NCI-H82 treated with DMSO at 0.1 percent for 48 hours (cell line): Measurements from ENCODE around the gene PXK.

Experiments used
- DNase-seq: peaks from one replicate; lab custom pipeline; 2025; ENCODE audit not compliant: unreplicated experiment; lab: John Stamatoyannopoulos, UW

Gene PXK

DNA sequence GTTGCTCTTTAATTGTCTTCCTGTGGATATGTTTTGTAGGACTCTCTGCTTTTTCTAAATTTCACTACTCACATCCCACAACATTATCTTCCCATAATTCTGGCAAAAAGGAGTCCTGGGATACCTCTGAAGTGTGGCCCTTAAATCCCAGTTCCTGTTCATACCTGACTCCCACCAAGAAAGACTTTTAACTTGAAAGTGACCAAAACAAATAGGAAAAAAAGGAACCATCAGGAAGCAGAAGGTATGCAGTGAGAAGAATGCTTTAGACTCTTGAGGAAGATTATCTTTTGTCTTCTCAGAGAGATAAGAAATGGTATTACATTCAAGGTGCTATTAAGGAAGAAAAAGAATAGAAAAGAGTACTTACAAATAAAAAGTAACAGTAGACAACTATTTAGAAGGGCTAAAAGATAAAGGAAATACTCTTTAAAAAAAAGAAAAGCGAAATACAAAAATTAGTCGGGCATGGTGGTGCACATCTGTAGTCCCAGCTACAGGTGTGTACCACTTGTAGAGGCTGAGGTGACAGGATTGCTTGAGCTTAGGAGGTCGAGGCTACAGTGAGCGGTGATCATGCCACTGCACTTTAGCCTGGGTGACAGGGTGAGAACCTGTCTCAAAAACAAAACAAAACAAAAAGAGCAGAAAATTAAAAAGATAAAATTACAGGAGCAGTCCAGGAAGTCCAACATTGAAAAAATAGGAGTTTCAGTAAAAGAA, 46.8 kb downstream of the PXK start:
- no peak for DNase-seq

DNA sequence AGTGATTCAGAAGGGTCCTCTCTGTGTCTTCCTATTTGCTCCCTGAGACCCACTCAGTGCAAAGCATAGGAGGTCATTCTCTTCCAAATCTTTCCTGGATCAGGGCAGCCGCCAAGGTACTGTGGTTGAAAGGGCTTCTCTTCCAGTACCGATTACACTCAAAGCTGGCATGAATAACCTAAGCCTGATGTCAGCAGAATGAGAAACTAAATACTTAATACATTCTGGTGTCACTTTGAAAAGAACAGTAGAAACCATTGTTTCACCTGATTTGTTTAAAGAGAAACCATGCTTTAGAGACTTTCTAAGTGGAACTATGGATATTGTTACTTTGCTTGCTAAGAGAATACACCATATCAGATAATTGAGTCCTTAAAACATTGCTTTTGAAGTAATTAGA, 50.8 kb downstream of the PXK start:
- no peak for DNase-seq

DNA sequence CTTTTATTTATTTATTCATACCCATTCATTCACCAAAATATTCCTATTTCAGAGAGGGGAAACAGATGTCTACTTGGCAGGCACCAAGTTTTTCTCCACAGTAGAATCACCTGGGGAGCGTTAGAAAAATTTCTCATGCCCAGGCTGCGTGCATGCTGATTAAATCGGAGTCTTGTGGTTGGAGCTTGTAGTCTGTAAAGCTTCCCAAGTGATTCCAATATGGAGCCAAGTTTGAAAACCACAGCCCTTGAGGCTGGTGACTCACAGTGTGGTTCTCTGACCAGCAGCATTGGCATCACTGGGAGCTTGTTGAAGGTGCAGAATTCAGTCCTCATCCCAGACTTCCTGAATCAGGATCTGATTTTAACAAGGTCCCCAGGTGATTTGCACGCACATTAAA, 51.2 kb downstream of the PXK start:
- DNase-seq = no peak

DNA sequence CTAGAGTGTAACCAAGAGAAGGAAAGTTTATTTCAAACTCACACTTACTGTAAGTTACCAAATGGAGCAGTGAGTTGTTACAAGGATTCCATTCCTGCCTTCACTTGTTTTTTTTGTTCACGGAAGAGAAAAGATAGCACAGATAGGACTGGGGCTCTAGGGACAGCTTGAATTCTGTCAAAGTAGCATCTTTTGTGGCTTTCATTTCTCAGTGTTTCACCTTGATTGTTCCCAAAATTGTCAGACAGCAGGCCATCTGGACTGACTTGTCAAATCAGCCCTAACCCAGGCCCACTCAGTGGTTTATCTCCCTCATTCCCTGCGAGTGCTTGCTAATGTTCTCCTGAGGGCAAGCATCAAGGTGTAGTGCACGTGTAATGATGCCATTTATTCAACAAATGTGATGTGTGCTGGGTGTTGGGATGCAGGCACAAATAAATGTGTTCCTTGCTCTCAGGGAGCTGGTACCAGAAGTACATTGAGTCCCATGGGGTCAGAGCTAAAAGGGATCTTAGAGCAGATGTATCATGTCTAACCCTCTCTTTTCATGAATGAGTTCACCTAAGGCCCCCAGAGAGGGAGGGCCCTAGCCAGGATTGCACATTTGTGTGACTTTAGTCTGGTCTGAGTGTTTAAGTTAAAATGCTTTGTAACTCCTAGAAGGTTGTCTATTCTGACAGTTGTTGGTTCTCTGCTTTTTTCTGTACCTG, 51.8 kb downstream of the PXK start:
- no peak for DNase-seq

DNA sequence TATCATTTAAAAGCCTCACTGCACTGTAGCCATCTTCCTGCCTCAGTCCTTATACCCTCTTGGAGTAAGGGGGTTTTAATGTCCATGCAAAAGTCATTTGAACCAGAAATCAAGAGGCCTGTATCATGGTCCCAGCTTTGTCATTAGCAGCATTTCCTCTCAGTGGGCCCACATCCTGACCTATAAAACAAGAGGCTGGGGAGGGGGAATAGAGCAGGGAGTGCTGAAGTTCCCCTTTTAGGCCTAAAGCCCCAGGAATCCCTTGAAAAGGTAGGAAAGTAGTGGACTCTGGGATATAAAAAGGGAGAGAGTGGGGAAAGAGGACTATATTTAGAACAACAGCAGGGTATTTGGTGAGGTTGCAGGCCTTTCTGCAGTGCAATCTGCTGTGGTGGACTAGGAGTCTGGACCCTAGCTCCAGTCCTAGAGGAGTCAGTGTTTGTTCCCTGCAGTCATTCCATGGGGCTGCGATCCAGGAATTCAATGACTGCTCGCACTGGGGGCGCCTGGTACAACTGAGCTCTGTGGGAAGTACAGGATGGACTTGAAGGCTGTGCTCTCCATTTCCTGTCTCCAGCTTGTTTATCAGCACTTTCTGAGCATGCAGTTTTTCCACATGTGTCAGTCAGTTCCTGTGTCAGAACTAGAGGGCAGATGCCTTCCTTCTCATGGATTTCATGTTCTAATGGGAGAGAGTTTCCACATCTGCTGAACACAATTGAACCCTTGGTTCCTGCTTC, 54.1 kb downstream of the PXK start:
- DNase-seq = no peak

DNA sequence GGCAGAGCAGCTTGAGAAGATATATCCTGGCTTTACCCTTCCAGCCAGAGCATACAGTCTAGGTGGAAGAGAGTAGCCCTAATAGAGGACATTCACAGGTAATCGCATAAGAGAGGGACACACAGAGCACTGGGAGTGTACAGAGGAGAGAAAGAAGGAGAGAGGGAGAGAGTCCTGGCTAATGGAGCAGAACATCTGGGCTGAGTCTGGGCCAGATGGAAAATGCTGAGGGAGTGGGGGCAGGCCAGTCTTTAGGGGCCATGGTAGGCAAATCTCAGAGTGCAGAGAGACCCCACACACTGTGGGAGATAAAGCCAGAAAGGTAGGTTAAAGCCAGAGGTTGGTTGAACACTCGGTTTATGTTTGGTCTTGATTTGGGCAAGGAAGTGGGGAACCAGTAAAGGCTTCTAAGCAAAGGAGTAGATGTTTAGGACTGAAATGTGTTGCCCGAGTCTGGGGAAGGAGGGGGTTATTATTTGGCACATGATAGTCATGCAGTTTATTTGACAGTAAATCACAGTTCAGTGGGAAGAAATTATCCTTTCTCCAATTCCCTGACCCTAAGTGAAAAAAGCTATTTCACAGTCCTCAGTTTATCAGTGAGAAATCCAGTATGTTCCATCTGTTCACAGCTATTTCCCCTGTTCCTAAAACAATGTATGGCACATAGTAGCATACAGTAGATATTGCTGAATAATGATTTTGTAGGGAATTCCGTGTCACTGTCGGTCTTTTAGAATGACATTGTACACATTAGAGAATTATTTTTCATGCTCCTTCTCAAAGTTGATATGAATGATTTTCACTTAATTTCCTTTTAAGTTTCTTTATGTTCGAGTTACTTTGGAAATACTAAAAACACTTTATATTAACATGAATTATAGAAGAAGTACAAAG, 55.2 kb downstream of the PXK start:
- DNase-seq = no peak

DNA sequence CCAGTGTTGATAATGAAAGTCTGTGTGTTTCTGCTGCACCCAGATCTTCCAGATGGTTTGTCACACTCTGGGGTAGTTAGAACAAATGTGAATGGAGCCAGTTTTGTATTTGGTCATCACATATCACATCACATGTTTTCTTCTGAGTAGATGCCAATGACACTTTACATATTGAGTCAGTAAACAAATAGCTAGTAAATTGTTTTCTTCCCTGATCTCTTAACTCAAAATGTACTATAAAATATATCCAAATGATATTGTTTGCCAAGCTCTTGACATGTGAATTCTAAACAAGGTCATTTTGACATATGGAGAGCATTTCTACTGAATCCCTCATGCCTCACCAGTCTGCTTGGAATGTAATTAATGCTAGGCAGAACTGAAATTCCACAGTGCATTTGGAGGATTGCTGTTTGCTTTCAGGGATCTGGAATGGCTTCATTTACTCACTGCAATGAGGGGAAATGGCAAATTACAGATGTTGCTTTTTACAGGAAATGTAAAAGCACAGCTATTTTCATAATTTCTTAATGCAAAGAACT, 55.9 kb downstream of the PXK start:
- DNase-seq = no peak

DNA sequence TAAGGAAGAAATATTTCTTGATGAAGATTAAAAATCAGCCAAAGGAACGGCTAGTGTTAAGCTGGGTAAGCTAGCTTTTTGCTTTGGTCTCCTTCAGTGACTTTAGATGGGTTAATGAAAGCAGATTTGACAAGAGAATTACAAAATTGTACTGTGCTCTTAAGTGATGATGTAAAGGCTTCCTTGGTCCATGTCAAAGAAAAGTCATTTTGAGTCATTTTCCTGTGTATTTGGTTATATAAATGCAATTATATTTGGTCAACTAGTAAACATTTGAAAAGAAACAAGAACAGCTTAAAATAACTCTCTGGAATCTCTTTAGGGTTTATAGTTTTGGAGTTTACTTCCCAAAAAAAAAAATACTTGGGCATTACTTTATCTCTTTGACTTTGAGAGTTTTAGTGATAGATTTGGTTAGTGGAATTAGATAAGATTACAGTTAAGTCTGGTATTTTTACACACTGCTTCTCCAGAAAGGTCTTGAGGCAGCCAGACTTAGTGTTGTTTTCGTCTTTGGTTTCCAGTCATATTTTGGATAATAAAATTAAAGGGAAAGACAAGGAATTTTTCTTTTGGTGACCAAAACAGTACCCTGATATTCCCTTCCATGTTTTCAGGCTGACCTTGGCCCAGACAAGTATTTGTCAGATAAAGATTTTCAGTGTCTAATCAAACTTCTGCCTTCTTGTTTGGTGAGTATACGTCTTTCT, 58.6 kb downstream of the PXK start:
- no peak for DNase-seq

DNA sequence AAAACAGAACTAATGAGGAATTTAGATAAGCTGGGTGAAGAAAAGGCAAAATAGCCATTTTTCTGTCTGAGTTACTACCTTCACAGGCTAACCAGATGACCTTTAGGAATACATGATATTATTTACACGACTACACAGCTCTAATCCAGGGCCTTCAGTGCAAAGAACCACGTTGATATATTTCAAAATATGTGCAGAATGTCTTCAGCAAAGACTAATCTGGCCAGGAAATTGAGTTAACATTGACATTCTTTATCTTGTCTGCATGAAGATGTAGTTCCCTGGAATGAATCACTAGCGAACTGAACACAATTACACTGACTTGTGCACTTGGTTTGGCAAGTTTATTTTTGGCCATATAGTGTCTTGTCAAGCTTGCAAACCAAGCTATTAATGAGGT, 59.5 kb downstream of the PXK start:
- DNase-seq = no peak

DNA sequence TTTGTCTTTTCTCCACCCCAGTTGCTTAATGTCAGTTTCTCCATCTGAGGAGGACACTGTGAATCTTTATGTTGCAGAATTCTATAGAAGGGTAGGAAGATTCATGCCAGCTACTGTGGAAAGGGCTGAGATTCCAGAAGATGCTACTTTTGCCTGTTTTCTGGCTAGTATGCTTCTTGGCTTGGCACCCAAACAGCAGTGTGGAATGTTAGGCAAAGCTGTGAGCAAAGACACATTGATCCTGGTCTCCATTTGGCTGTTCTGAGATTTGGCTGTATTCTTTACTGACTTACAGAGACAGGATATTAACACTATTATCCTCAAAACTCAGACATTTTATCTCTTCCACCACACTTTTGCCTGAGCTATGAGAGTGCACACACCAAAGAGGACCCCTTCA, 61.6 kb downstream of the PXK start:
- no peak for DNase-seq

DNA sequence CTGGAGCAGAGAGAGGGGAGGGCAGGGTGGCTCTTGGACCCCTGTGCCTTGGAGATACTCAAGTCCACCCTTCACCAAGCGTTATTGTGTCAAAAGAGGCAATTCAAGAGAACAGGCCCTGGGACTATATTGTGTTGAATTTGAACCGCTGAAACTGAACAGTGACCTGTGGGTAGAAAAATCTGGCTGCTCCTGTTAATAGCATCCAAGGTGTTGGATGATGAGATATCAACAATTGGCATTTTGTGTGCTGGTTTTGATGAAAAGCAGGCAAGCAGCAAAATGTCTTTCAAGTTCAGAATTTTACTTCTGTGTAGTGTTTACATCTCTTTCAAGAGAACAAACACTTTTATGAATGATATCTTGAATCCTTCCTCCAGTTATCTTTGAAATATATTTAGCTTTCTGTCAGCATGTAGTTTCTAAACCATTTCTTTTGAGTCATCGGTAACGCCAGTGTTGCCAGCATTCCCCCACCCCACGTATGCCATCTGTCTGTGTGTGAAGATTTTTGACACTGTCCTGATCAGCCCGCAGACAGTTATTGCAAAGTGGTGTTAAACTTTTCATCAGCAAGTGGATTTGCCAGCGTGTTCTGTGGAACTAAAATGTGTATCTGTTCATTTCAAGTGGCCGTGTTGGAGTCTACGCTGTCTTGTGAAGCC, 66.1 kb downstream of the PXK start:
- DNase-seq = no peak

DNA sequence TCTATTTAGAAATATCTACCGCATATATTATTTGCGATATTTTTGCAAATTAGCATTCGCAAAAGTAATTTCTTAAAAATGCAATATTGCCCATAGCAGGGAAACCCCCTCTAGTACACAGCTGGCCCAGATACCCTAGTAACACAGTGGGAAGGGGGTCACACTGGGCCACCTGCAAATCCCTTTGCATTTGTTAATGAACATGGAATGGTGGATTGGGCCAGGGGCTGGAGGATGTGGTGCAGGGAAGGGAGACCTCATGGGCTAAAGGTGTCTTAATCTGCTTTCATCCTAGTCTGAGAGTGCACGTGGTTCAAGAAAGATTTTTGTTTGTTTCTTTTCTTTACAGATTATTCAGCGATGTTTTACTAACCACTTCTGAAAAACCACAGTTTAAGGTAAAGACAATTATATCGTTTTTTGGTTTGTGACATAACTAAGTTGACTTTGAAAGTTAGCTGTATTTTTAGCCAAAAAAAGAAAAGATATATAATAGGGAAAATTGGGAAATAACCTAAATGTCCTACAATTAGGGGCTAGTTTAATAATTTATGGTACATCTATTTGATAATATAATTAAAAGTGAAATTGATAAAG, 70.9 kb downstream of the PXK start:
- DNase-seq = no peak

DNA sequence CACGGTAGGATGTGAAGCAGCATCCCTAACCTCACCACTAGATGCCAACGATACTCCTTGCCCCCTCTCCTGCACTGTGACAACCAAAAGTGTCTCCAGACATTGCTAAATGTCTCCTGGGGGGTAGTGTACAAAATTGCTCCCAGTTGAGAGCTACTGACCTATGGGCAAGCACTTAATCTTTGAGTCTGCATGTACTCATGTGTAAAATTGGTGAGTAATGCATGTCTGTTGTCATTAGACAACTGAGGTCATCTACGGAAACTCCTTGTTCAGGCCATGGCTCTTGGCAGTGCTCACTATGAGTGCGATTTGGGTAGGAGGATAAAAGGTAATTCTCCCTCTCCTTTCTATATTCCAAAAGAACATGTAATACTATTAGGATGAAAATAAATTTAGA, 71.7 kb downstream of the PXK start:
- DNase-seq = no peak

DNA sequence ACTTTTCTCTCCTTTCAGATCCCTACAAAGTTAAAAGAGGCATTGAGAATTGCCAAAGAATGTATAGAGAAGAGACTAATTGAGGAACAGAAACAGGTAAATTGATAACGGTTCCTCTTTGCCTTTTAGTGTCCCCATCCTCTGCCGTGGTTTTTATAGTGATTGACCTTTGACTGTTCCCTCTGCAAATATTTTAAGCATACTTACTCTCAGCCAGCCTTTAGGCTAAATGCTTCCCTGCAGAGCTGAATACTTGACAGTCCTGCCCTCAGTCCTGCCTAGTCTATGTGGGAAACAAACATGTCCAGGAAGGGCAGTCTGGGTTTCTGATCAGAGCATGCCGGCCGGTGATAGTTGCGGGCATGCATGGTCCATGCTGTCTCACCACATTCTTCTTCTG, 76.2 kb downstream of the PXK start:
- DNase-seq = no peak

DNA sequence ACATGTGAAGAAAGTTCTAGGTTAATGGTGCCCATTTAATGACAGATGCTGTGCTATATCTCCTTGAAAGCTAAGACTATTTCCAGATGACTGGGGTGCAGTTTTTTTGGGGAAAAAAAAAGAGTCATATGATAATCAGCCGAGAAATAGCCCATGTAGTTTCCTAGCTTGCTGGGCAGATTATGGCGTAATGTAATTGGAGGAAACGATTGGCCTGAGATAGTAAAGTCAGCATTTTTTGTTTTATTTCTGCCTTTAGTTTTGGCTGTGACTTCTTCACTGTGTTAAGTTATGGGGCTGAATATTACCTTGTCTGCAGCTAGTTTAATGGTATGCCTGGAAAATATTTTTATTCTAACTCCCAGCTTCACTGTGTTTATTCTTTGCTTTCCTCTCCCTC, 77.0 kb downstream of the PXK start:
- no peak for DNase-seq

DNA sequence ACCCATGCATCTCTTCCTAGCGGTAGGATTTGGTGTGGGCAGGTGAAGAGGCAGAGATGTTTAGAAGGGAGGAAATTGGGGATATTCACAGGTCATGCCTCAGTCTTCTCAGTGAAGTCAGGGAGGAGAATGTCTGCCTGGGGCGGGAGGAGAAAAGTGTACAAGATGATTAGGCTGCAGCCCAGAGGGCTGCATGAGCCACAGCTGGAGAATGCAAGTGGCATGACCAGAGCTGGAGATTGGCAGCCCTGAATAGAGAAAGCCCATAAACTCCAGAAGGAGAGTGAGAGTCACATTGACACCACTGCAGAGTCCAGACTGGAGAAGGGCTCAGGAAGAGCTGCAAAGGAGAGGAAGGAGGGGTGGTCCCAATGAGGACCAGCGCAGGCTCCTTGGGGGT, 78.3 kb downstream of the PXK start:
- no peak for DNase-seq

DNA sequence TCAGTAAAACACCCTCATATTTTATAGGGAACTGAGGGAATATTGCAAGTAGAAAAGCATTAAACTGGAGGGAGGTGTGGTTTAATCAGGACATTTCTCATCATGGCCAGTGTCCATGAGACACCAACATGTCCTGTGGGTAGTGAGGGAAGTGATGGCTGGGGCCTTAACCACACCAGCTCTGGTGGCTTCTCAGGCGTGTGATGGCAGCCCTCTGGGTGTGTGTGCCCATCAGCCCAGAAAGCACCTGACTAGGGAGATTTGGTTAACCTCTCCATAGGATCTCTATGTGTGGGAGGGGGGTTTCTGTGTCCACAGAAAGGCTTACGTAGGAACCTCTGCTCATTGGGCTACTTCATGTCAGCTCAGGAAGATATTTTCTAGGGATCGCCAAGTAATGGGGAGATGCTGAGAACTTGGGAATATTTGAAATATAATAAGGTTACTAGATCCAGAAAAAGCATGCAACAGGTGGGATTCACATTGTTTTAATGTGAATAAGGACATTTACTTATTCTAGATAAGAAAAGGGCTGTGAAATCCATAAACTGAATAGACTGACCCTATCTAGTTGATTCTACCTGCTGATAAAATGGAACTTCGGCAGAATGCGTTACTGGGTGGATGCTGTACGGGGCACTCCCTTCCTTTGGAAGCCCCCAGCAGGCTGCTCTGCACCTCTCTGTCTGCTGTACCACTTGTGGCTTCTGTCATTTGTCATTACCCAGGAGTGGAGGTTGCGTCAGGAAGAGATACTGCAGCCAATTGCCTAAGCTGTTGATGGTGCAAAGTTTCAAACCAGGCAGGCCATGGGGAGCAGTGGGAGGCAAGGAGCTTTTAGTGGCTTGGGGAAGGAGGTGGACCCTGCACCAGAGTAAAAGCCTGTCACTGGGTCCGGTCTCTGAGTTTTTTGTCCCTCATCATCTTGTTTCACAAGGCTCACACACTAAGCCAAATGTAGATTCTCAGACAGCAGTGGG, 79.4 kb downstream of the PXK start:
- DNase-seq = no peak

DNA sequence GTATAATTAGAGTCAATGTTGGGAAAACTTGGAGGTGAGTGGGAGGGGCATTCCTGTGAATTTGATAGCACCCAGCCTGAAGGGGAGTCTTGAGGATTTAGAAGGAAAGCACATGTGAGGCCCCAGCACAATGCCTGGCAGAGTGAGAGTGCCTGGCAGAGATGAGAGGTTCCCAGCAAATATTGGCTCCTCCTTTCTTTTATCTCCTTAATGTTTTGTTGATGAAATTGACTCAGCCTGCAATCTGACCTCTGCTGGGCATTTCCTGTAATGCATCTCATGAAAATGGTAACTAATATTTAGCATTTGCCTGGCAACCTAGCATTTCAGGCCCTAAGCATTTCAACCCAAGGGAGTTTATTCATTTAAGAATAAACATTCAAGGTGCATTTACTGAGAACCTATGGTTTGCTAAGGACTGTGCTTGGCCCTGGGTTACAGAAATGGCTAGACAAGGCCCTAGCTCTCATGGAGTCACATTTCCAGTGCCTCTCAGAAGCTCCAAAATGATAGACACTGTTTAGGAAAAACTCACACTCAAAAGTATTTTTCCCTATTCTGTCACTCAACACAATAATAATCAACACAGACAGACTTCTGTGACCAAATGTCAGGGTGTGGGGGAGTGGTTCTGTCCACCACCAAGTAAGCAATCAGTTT, 82.0 kb downstream of the PXK start:
- peak; percentile 6 for DNase-seq
